Body of pancreas (tissue), 4 donors: ENCODE data around the gene ASTN2. TPM values are rescaled to one million over a fixed set of nuclear protein-coding genes. Genes with fewer than 3 reads are reported as not detected.

ENCODE experiments used
- ATAC-seq: fragments of 150-250 bp; one replicate; pipeline ENCODE4 v1.9.1; 2016
- DNase-seq, 4 donors: peaks; one replicate each; pipeline ENCODE4 v3.0.0-alpha.2; 2019
- H3K27ac ChIP-seq, 4 donors: fragments of 200-600 bp; sonication (generic); 1 replicate in 3 of 4; 2 replicates in 1 of 4; pipeline versions ENCODE4 v1.5.1 to v1.6.1; 2016 to 2019; ENCODE audit warnings: mild to moderate bottlenecking in 1 of 4, mixed read lengths in 1 of 4, moderate library complexity in 1 of 4
- H3K27me3 ChIP-seq, 2 donors: fragments of 200-600 bp; sonication (generic); one replicate each; pipeline ENCODE4 v1.6.0; 2016; ENCODE audit warnings: mild to moderate bottlenecking in 1 of 2
- H3K36me3 ChIP-seq, 2 donors: fragments of 200-600 bp; sonication (generic); replicated peaks in 1 of 2; 2 replicates each; pipeline ENCODE4 v1.5.1; 2016; ENCODE audit warnings: low read depth in 2 of 2; ENCODE audit not compliant: insufficient read depth in 1 of 2
- H3K4me1 ChIP-seq: fragments of 200-600 bp; sonication (generic); one replicate; pipeline ENCODE4 v1.6.0; 2016
- H3K4me3 ChIP-seq, 2 donors: fragments of 200-600 bp; sonication (generic); 1 replicate in 1 of 2; 2 replicates in 1 of 2; pipeline ENCODE4 v1.5.1; 2016 to 2019
- H3K9me3 ChIP-seq, 3 donors: fragments of 200-600 bp; sonication (generic); 1 replicate in 2 of 3; 2 replicates in 1 of 3; pipeline ENCODE4 v1.5.1; 2016
- POLR2A ChIP-seq, 3 donors: fragments of 450-650 bp; IDR thresholded peaks; one replicate each; pipeline ENCODE4 v1.6.1; 2016; ENCODE audit warnings: antibody characterized with exemption in 3 of 3, mild to moderate bottlenecking in 2 of 3
- WGBS, 2 donors: methylation state at CpG; one replicate each; pipeline ENCODE4 v1.1.5; 2017; 5-methylcytosine and 5-hydroxymethylcytosine counted together
- intact Hi-C: fragments of 100-400 bp; cut with DNase I; formaldehyde crosslinking; loops from one replicate; pipeline ENCODE4 v1.15.1; 2023
- total RNA-seq, 2 donors: library from RNA; depleted of rRNA; stranded (reverse); fragments of >200 nt; gene quantifications; one replicate each; pipeline ENCODE4 v1.1.0, GENCODE V29; 2016
- TF ChIP-seq, protein P1 (sequence below), 7 experiments: fragments of 450-650 bp in 4 of 7; fragments of 200-600 bp in 3 of 7; sonication (generic) in 3 of 7; IDR thresholded peaks; one replicate each; pipeline ENCODE4 v1.5.1; 2016 to 2019; ENCODE audit warnings: antibody characterized with exemption in 7 of 7

The ASTN2 gene
- total RNA-seq, 2 donors from 2014 or later, result 8.2 to 9.6 TPM

DNA sequence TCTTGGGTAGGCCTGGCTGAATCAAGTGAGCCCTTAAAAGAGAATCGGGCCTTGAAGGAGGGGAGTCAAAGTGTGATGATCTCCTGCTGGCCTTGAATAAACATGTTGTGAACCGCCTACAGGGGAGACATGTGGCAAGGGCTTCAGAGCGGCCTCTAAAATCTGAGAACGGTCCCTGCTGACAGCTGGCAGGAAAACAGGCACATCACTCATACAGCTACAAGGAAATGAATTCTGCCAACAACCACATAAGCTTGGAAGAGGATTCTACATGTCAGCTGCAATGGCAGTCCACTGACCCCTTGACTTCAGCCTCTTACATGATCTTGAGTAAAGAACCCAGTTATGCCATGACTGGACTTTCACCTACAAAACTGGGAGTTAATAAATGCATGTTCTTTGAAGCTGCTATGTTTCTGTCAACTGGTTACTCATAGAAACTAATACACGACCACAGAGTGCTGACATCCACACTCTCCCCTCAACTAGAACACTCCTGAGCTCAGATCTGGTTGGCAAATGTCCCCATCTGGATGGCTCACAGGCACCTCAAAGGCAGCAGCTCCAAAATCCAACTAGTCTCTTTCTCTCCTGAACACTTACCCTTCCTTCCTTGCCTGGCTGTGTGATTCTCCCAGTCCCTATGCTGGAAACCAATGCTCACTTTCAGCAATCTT lies 333.1 kb downstream of the ASTN2 start:
- DNase-seq (no peak), ATAC-seq (no peak)
- H3K4me3 ChIP-seq, result no peak overlapping the region
- no peaks in the 10 kb centered on the region for H3K36me3 ChIP-seq
- WGBS, 2 donors, result 35 to 41% methylated on average over 5 of the region's 5 CpGs
- TF ChIP-seq, protein P1, sequence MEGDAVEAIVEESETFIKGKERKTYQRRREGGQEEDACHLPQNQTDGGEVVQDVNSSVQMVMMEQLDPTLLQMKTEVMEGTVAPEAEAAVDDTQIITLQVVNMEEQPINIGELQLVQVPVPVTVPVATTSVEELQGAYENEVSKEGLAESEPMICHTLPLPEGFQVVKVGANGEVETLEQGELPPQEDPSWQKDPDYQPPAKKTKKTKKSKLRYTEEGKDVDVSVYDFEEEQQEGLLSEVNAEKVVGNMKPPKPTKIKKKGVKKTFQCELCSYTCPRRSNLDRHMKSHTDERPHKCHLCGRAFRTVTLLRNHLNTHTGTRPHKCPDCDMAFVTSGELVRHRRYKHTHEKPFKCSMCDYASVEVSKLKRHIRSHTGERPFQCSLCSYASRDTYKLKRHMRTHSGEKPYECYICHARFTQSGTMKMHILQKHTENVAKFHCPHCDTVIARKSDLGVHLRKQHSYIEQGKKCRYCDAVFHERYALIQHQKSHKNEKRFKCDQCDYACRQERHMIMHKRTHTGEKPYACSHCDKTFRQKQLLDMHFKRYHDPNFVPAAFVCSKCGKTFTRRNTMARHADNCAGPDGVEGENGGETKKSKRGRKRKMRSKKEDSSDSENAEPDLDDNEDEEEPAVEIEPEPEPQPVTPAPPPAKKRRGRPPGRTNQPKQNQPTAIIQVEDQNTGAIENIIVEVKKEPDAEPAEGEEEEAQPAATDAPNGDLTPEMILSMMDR (IDR thresholded peaks at IDR 0.05), result no peak
- TF ChIP-seq POLR2A (IDR thresholded peaks at IDR 0.05), result no peak
- no peaks in the 10 kb centered on the region for H3K27me3 ChIP-seq
- H3K27ac ChIP-seq, result no peak overlapping the region
- intact Hi-C loops, result no loop called here
- H3K9me3 ChIP-seq, result no peaks in the 10 kb centered on the region
- no peaks in the 10 kb centered on the region for H3K4me1 ChIP-seq

DNA sequence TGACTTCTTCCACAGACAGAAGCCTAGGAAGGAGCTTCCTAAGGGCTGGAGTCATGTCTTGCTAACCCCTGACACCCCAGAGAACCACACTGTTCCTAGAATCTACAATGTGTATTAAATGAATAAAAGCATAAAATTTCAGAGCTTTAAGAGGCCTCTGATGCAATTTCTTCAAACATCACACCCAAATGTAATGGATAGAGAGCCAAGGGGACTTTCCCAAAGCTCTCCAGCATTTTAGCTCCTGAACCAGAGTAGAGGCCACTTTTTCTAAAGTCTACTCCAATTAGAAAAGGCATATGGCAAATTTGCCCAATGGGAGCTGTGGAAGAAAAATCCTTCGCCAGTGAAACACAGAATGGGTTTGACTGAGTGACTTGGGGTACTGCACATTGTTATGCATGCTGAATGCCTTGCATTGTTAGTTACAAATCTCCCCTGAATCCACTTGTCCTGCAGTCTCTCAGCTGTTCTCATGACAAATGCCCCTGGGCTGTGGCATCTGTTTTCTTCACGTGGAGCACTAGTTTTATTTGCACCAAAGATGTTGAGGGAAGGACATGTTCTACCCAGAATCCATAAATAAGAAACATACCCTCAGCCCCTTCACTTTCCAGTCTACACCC lies 334.0 kb downstream of the ASTN2 start:
- TF ChIP-seq, protein P1 (IDR thresholded peaks at IDR 0.05), result no peak
- TF ChIP-seq POLR2A (IDR thresholded peaks at IDR 0.05), result no peak
- 67 to 77% methylated on average over 2 of the region's 2 CpGs for WGBS, 2 donors
- intact Hi-C loops, result no loop called here
- H3K36me3 ChIP-seq, result no peaks in the 10 kb centered on the region
- no peaks in the 10 kb centered on the region for H3K27me3 ChIP-seq
- no peak overlapping the region for H3K4me3 ChIP-seq
- H3K27ac ChIP-seq, result no peak overlapping the region
- ATAC-seq (no peak), DNase-seq (no peak)
- no peaks in the 10 kb centered on the region for H3K9me3 ChIP-seq
- no peaks in the 10 kb centered on the region for H3K4me1 ChIP-seq

DNA sequence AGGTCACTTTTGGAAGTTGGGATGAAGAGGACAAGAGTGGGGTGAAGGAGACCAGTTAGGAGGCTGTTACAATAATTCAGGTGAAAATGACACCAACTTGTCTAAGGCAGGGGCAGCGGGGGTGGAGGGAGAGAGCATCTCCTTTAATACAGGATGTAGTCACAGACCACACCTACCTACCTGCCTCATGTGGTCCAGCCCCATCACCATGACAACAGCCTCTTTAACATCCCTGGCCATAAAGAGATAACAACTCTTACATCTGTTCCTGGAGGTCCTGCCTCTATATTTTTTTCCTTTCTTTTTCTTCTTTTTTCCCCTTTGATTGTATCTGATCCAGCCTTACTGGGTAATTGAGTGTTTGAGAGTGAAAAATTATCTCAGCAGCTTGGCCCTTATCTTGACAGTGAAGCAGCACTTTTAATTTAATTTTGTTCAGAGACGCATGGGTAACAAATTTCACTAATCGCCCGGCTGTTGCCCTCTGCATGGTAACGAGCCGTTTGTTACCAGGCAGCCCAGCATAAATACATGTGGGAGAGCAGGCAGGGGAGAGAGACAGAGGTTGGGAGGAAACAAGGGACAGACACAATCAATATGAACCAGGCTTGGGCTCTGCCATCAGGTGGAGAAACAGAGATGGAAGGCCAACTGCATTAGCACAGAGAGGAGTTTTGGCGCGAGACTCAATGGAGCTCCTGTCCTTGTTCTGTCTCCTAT lies 338.1 kb downstream of the ASTN2 start:
- WGBS, 2 donors, result 59 to 62% methylated on average over 8 of the region's 8 CpGs
- ATAC-seq, result no peak

DNA sequence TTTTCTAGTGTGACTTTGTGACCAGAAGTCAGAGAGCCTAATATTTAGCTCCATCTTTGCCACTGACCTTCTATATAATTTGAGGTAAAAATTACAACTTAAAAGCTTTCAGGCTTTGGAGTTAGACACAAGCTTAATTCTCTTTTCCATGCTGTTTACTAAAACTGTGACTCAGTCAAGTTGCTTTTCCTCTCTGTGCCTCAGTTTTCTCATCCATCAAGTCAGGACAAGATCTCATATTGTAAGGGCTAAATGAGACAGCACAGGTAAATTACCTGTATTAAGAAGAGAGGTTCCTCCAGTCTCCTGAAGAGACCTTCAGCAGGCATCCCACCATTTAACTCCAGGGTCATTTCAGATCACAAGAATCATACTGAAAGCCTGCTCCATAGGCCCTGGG lies 339.2 kb downstream of the ASTN2 start:
- TF ChIP-seq, protein P1 (IDR thresholded peaks at IDR 0.05), result no peak
- TF ChIP-seq POLR2A (IDR thresholded peaks at IDR 0.05), result no peak
- H3K27me3 ChIP-seq, result no peaks in the 10 kb centered on the region
- no peak for ATAC-seq
- H3K4me3 ChIP-seq, result no peak overlapping the region
- no peaks in the 10 kb centered on the region for H3K9me3 ChIP-seq
- no peaks in the 10 kb centered on the region for H3K36me3 ChIP-seq
- no peak overlapping the region for H3K27ac ChIP-seq
- H3K4me1 ChIP-seq, result no peaks in the 10 kb centered on the region
- no peak for DNase-seq
- intact Hi-C loops, result no loop called here

More for the DNA sequence above, 338.1 kb downstream of the ASTN2 start:
- Histone ChIP-seq H3K4me3 (no peak overlapping the region), H3K36me3 (no peaks in the 10 kb centered on the region), H3K4me1 (no peaks in the 10 kb centered on the region), H3K27ac (no peak overlapping the region), H3K27me3 (no peaks in the 10 kb centered on the region), H3K9me3 (no peaks in the 10 kb centered on the region)
- intact Hi-C loops, result no loop called here
- TF ChIP-seq, protein P1 (IDR thresholded peaks at IDR 0.05), result no peak
- TF ChIP-seq POLR2A (IDR thresholded peaks at IDR 0.05), result no peak
- no peak for DNase-seq
